HG03095 (cell line): ENCODE data around the gene RPS6KL1.

ENCODE experiments used
- ATAC-seq: cut with Tn5 transposase; IDR thresholded peaks from one replicate; pipeline ENCODE4 v1.9.1; 2021; ENCODE audit warnings: moderate library complexity; ENCODE audit not compliant: unreplicated experiment

The RPS6KL1 gene

GRCh38 chr14:74890262-74890661, 32.8 kb downstream of the RPS6KL1 start:
- no peak for ATAC-seq

GRCh38 chr14:74888164-74889158, 34.6 kb downstream of the RPS6KL1 start:
- no peak for ATAC-seq

GRCh38 chr14:74886001-74886400, 37.1 kb downstream of the RPS6KL1 start:
- ATAC-seq: no peak

- ATAC-seq: peak; percentile 37
Observed at GRCh38 chr14:74882103-74882920, 40.7 kb downstream of the RPS6KL1 start.

- peak; percentile 85 for ATAC-seq
Observed at GRCh38 chr14:74881431-74882102, 41.5 kb downstream of the RPS6KL1 start, which contains the start of gene DLST. Gene DLST (plus strand): TSS chr14:74881916. CDS start chr14:74881954, 38 bp downstream.

GRCh38 chr14:74879427-74880182, 43.5 kb downstream of the RPS6KL1 start:
- no peak for ATAC-seq

GRCh38 chr14:74875941-74876913, 46.8 kb downstream of the RPS6KL1 start, which contains the start of gene PROX2:
Gene PROX2 (minus strand): TSS chr14:74876145. CDS start chr14:74863834, 12,311 bp downstream.
- ATAC-seq: no peak

GRCh38 chr14:74875204-74875603, 47.9 kb downstream of the RPS6KL1 start:
- ATAC-seq: no peak

GRCh38 chr14:74871819-74872218, 51.2 kb downstream of the RPS6KL1 start:
- ATAC-seq: no peak

GRCh38 chr14:74868739-74869138, 54.3 kb downstream of the RPS6KL1 start:
- ATAC-seq: no peak

- ATAC-seq: no peak
Observed at GRCh38 chr14:74867673-74868072, 55.4 kb downstream of the RPS6KL1 start.

GRCh38 chr14:74866708-74867389, 56.2 kb downstream of the RPS6KL1 start:
- no peak for ATAC-seq

GRCh38 chr14:74865156-74865555, 57.9 kb downstream of the RPS6KL1 start:
- no peak for ATAC-seq

GRCh38 chr14:74864198-74864597, 58.9 kb downstream of the RPS6KL1 start:
- ATAC-seq: no peak

- ATAC-seq: no peak
Observed at GRCh38 chr14:74863274-74863673, 59.8 kb downstream of the RPS6KL1 start.

- ATAC-seq: no peak
Observed at GRCh38 chr14:74861734-74862090, 61.3 kb downstream of the RPS6KL1 start.

GRCh38 chr14:74860899-74861733, 61.9 kb downstream of the RPS6KL1 start:
- no peak for ATAC-seq
